Left lung (tissue), 10 donors: ENCODE data around the gene ACTL9. TPM values are rescaled to one million over a fixed set of nuclear protein-coding genes. Genes with fewer than 3 reads are reported as not detected.
"Not testable (repeated sequence)": the region's sequence is repeated elsewhere in the genome, so short reads cannot be mapped to it uniquely, and the experiment has no call there.

Source experiments
- ATAC-seq: fragments of 200-7000 bp; cut with Tn5 transposase; one replicate; pipeline ENCODE4 v1.9.1; 2020; ENCODE audit warnings: moderate library complexity
- DNase-seq, 4 donors: peaks; one replicate each; pipeline ENCODE4 v3.0.0-alpha.2; 2013 to 2020
- H3K27ac ChIP-seq, 2 donors: fragments of 200-600 bp; sonication (generic) in 1 of 2; one replicate each; pipeline versions ENCODE4 v1.5.0 to v1.8.0; 2020 to 2021
- H3K27me3 ChIP-seq, 2 donors: fragments of 200-600 bp; sonication (generic) in 1 of 2; one replicate each; pipeline versions ENCODE4 v1.5.0 to v1.8.0; 2020 to 2021
- H3K36me3 ChIP-seq, 2 donors: fragments of 200-600 bp; sonication (generic) in 1 of 2; one replicate each; pipeline versions ENCODE4 v1.5.0 to v1.8.0; 2020 to 2021
- H3K4me1 ChIP-seq, 2 donors: fragments of 200-600 bp; one replicate each; pipeline ENCODE4 v1.8.0; 2021
- H3K4me3 ChIP-seq, 2 donors: fragments of 200-600 bp; sonication (generic) in 1 of 2; one replicate each; pipeline versions ENCODE4 v1.5.0 to v1.8.0; 2020 to 2021; ENCODE audit warnings: mild to moderate bottlenecking in 1 of 2
- H3K9me3 ChIP-seq, 2 donors: fragments of 200-600 bp; sonication (generic) in 1 of 2; one replicate each; pipeline versions ENCODE4 v1.5.0 to v1.8.0; 2020 to 2021
- intact Hi-C, 2 donors: fragments of 100-400 bp; cut with DNase I; formaldehyde crosslinking; loops; one replicate each; pipeline versions ENCODE4 v1.11.2 to v1.14.2; 2022
- polyA plus RNA-seq, 6 donors: library from polyadenylated mRNA; unstranded; fragments of 120-200 nt; gene quantifications; one replicate each; pipeline ENCODE4 v1.2.1, GENCODE V29; 2013; ENCODE audit not compliant: insufficient read length in 6 of 6
- total RNA-seq, 2 donors: library from RNA; stranded (reverse); fragmentation: NEBNext Ultra II Directional; extraction: Animal tissue kit (Norgen Biotek cat#: 25700); gene quantifications; one replicate each; pipeline ENCODE4 v1.2.1, GENCODE V29; 2021
- TF ChIP-seq, protein P1 (sequence below), 2 donors: fragments of 200-600 bp; sonication (generic) in 1 of 2; IDR thresholded peaks; one replicate each; pipeline versions ENCODE4 v1.5.0 to v1.8.0; 2021; ENCODE audit warnings: antibody characterized with exemption in 2 of 2
- donor health status: DM: no; HTN: yes; CAD: no.
- donor health status: DM: no; HTN: no; CAD: no.

Gene ACTL9
- total and polyA plus RNA-seq, 8 donors = not detected

DNA sequence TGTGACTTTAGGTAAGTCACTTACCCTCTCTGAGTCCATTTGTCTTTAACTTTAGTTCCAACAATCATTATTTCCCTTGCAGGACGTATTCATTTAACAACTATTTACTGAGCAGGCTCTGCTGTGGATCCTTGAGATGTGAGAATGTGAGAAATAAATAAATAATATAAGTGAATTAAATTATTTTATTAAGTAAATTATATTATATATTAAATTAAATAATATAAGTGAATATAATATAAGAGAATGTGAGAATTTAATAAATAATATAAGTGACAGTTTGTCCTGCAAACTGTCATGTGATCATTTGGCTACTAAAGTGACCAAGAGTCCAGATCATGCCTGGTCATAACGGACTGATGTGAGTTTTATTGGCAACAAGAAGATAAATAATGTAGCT lies 23.4 kb upstream of the ACTL9 start:
- Histone ChIP-seq H3K4me1 (no peaks in the 10 kb centered on the region), H3K9me3 (no peaks in the 10 kb centered on the region), H3K36me3 (no peaks in the 10 kb centered on the region), H3K27me3 (peaks cover 0 to 16% of the 10 kb centered on the region in 2 donors), H3K4me3 (no peak overlapping the region), H3K27ac (no peak overlapping the region)
- TF ChIP-seq, protein P1, sequence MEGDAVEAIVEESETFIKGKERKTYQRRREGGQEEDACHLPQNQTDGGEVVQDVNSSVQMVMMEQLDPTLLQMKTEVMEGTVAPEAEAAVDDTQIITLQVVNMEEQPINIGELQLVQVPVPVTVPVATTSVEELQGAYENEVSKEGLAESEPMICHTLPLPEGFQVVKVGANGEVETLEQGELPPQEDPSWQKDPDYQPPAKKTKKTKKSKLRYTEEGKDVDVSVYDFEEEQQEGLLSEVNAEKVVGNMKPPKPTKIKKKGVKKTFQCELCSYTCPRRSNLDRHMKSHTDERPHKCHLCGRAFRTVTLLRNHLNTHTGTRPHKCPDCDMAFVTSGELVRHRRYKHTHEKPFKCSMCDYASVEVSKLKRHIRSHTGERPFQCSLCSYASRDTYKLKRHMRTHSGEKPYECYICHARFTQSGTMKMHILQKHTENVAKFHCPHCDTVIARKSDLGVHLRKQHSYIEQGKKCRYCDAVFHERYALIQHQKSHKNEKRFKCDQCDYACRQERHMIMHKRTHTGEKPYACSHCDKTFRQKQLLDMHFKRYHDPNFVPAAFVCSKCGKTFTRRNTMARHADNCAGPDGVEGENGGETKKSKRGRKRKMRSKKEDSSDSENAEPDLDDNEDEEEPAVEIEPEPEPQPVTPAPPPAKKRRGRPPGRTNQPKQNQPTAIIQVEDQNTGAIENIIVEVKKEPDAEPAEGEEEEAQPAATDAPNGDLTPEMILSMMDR (IDR thresholded peaks at IDR 0.05) = no peak
- ATAC-seq (no peak), DNase-seq (no peak)
- intact Hi-C loops = no loop called here

DNA sequence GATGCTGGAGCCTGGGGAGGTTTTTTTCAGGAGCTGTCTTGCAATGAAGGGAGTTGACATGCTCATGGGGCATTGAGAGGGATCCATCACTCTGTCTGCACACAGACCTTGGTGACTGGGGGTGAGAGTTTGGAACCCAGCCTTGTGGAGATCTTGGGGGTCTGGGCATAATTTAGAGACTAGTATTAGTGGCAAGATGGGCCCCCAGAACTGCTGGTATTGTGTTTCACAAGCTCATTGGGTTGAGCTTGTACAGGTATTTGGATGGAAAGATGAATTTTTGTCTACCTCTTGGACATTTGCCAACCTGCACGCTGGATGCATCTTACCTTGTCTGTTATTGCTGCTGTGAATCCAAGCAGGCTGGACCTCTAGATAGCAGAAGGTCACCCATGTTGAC lies 22.7 kb upstream of the ACTL9 start, which contains the start of gene OR2Z1:
TSS of gene OR2Z1 (plus strand) at position 301 of the 400 bp plus-strand sequence. CDS start 9,395 bp downstream, outside the sequence.
- peaks cover 0 to 16% of the 10 kb centered on the region in 2 donors for H3K27me3 ChIP-seq
- intact Hi-C loops = no loop called here
- DNase-seq = no peak
- H3K27ac ChIP-seq = no peak within 1 kb of the TSS
- TF ChIP-seq, protein P1 (IDR thresholded peaks at IDR 0.05) = no peak
- no peak within 1 kb of the TSS for H3K4me3 ChIP-seq
- no peaks in the 10 kb centered on the region for H3K9me3 ChIP-seq
- no peaks in the 10 kb centered on the region for H3K36me3 ChIP-seq
- ATAC-seq = no peak
- no peaks in the 10 kb centered on the region for H3K4me1 ChIP-seq

DNA sequence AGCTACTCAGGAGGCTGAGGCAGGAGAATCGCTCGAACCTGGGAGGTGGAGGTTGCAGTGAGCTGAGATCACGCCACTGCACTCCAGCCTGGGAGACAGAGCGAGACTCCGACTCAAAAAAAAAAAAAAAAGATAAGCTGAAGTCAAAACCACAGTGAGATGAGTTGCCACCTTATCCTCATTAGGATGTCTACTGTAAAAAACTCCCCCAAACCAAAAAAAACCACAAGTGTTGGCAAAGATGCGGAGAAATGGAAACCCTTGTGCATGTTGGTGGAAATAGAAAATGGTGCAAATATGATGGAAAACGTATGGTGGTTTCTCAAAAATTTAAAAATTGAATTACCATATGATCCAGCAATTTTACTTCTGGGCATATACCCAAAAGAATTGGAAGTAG lies 11.7 kb upstream of the ACTL9 start:
- DNase-seq, ATAC-seq: not testable (repeated sequence)

DNA sequence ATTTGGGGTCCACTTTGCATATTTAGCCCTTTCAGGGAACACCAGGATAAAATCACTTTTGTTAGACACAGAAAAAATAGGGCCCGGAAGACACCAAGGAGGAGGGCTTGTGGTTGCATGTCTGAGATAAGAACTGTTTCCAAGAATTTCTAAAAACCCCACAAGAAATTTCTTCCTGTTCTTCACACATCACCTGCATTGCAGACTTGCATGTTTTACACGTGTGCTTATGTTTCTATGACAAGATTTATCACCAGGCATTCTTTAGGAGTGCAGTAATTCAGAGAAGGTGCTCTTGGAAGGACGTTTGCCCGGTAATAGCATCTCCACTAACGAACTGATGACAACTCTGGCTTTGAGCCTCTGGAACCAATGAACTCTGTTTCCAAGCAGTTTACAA lies 7.1 kb upstream of the ACTL9 start:
- H3K27me3 ChIP-seq = peaks cover 0 to 48% of the 10 kb centered on the region in 2 donors
- no peaks in the 10 kb centered on the region for H3K4me1 ChIP-seq
- H3K36me3 ChIP-seq = no peaks in the 10 kb centered on the region
- H3K27ac ChIP-seq = no peak overlapping the region
- ATAC-seq = no peak
- DNase-seq = no peak
- intact Hi-C loops = no loop called here
- TF ChIP-seq, protein P1 (IDR thresholded peaks at IDR 0.05) = no peak
- H3K9me3 ChIP-seq = no peaks in the 10 kb centered on the region
- H3K4me3 ChIP-seq = no peak overlapping the region

More for the DNA sequence above, 11.7 kb upstream of the ACTL9 start:
- H3K27me3 ChIP-seq, H3K4me1 ChIP-seq, H3K4me3 ChIP-seq, H3K9me3 ChIP-seq, H3K36me3 ChIP-seq, H3K27ac ChIP-seq, intact Hi-C loops: not testable (repeated sequence)

DNA sequence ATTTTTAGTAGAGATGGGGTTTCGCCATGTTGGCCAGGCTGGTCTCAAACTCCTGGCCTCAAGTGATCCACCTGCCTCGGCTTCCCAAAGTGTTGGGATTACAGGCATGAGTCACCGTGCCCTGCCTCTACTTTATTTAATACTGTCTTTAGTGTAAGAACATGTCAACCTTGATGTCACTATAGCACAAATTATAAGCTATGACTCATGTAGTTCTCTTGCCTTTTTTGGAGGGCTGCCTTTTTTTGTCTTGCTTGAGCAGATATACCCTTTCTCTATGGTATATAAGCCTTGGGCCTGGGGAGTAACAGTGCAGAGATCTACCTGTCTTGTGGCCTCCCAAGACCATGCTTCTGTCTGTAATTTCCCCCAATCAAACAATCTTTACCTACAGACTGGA lies 6.7 kb upstream of the ACTL9 start:
- H3K27ac ChIP-seq, DNase-seq, H3K4me3 ChIP-seq, H3K9me3 ChIP-seq, H3K36me3 ChIP-seq, intact Hi-C loops, ATAC-seq, H3K4me1 ChIP-seq: not testable (repeated sequence)
- peaks cover 0 to 48% of the 10 kb centered on the region in 2 donors for H3K27me3 ChIP-seq

DNA sequence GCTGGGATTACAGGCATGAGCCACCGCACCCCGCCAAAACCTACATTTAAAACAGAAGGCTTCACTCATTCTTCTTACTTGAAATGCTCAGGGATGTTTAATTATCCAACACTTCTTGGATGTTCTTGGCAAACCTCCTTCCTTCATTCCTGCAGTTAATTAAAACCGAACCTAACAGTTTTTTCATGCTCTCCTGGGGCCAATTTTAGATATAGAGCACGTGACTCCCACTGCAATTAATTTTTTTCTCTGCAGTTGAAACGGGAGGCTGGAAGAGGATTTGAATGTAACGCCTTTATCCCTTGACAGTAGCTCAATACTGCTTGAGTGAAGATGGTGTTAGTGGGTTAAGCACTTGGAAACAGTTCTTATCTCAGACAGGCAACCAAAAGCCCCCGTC lies 4.6 kb upstream of the ACTL9 start:
- Histone ChIP-seq H3K36me3 (no peaks in the 10 kb centered on the region), H3K27ac (no peak overlapping the region), H3K4me3 (no peak overlapping the region), H3K27me3 (peaks cover 0 to 60% of the 10 kb centered on the region in 2 donors), H3K9me3 (no peaks in the 10 kb centered on the region), H3K4me1 (no peaks in the 10 kb centered on the region)
- TF ChIP-seq, protein P1 (IDR thresholded peaks at IDR 0.05) = no peak
- ATAC-seq (no peak), DNase-seq (no peak)
- intact Hi-C loops = no loop called here
